Neural cell (in vitro differentiated cells): Measurements from ENCODE around the gene RAPGEF2. TPM values are rescaled to one million over a fixed set of nuclear protein-coding genes. Genes with fewer than 3 reads are reported as not detected.
"Not testable (repeated sequence)": the region's sequence is repeated elsewhere in the genome, so short reads cannot be mapped to it uniquely, and the experiment has no call there.

Experiments
- H2AFZ ChIP-seq: fragments of 200-600, 300-800 bp; sonication (generic), shearing (Covaris generic); 2 replicates; pipeline ENCODE4 v1.6.0; 2014; ENCODE audit warnings: low read depth, mild to moderate bottlenecking, antibody characterized with exemption, low read length, moderate library complexity
- H3F3A ChIP-seq: fragments of 200-600 bp; shearing (Covaris generic); 2 replicates; pipeline ENCODE4 v1.6.1; 2016; ENCODE audit warnings: mild to moderate bottlenecking, moderate library complexity, mixed read lengths, antibody characterized with exemption, low read length; ENCODE audit not compliant: insufficient read depth, poor library complexity, severe bottlenecking
- H3K27ac ChIP-seq: fragments of 200-600, 300-800 bp; sonication (generic), shearing (Covaris generic); 2 replicates; pipeline ENCODE4 v1.5.1; 2014; ENCODE audit warnings: mild to moderate bottlenecking, low read length, moderate library complexity
- H3K27me3 ChIP-seq: fragments of 300-800, 200-600 bp; sonication (generic), shearing (Covaris generic); 2 replicates; pipeline ENCODE4 v1.6.0; 2014; ENCODE audit warnings: mild to moderate bottlenecking, low read depth, low read length, moderate library complexity; ENCODE audit not compliant: insufficient read depth
- H3K36me3 ChIP-seq: fragments of 300-800, 200-600 bp; sonication (generic), shearing (Covaris generic); 2 replicates; pipeline ENCODE4 v1.5.1; 2014; ENCODE audit warnings: mild to moderate bottlenecking, antibody characterized with exemption, low read length, moderate library complexity; ENCODE audit not compliant: insufficient read depth
- H3K4me2 ChIP-seq: fragments of 300-800, 200-600 bp; sonication (generic), shearing (Covaris generic); 2 replicates; pipeline ENCODE4 v1.6.0; 2014; ENCODE audit warnings: mild to moderate bottlenecking, low read length
- H3K4me3 ChIP-seq: fragments of 300-800, 200-600 bp; sonication (generic), shearing (Covaris generic); 2 replicates; pipeline ENCODE4 v1.5.1; 2014; ENCODE audit warnings: mild to moderate bottlenecking, low read length, moderate library complexity
- H3K79me2 ChIP-seq: fragments of 200-600 bp; shearing (Covaris generic); replicated peaks from 2 replicates; pipeline ENCODE4 v1.6.0; 2014; ENCODE audit warnings: mild to moderate bottlenecking, low read length, moderate library complexity; ENCODE audit not compliant: insufficient read depth
- H3K9ac ChIP-seq: fragments of 300-800, 200-600 bp; sonication (generic), shearing (Covaris generic); 2 replicates; pipeline ENCODE4 v1.6.1; 2016; ENCODE audit warnings: mild to moderate bottlenecking, low read length, mixed read lengths
- H3K9me2 ChIP-seq: fragments of 200-600 bp; shearing (Covaris generic); 2 replicates; pipeline ENCODE4 v1.6.1; 2016; ENCODE audit warnings: mild to moderate bottlenecking, low read length, mixed read lengths; ENCODE audit not compliant: insufficient read depth
- H3K9me3 ChIP-seq: fragments of 200-600, 300-800 bp; sonication (generic), shearing (Covaris generic); 2 replicates; pipeline ENCODE4 v1.6.1; 2016; ENCODE audit warnings: mild to moderate bottlenecking, mixed run types, low read length, moderate library complexity, mixed read lengths
- H4K20me1 ChIP-seq: fragments of 200-600 bp; shearing (Covaris generic); 2 replicates; pipeline ENCODE4 v1.6.1; 2016; ENCODE audit warnings: mild to moderate bottlenecking, mixed run types; ENCODE audit not compliant: insufficient read depth
- EP300 ChIP-seq: fragments of 450-650 bp; conservative IDR thresholded peaks from 2 replicates; pipeline ENCODE4 v1.6.1; 2014; ENCODE audit warnings: antibody characterized with exemption, mild to moderate bottlenecking, moderate library complexity; ENCODE audit not compliant: poor library complexity, severe bottlenecking
- EZH2 ChIP-seq: fragments of 200-600, 300-800 bp; shearing (Covaris generic), sonication (generic); IDR thresholded peaks from 2 replicates; pipeline ENCODE4 v1.6.1; 2014; ENCODE audit warnings: antibody characterized with exemption, low read length, borderline replicate concordance, mild to moderate bottlenecking; ENCODE audit not compliant: insufficient read depth, poor library complexity, severe bottlenecking
- MXI1 ChIP-seq: fragments of 450-650 bp; conservative IDR thresholded peaks from 2 replicates; pipeline ENCODE4 v1.6.1; 2014; ENCODE audit warnings: antibody characterized with exemption, mild to moderate bottlenecking; ENCODE audit not compliant: poor library complexity, severe bottlenecking
- POLR2AphosphoS5 ChIP-seq: IDR thresholded peaks from 2 replicates; pipeline ENCODE4 v1.6.1; 2012
- RAD21 ChIP-seq: fragments of 450-650 bp; conservative IDR thresholded peaks from 2 replicates; pipeline ENCODE4 v1.6.1; 2014; ENCODE audit warnings: antibody characterized with exemption, mild to moderate bottlenecking, moderate library complexity
- SMC3 ChIP-seq: fragments of 450-650 bp; conservative IDR thresholded peaks from 2 replicates; pipeline ENCODE4 v1.6.1; 2014; ENCODE audit warnings: antibody characterized with exemption, mild to moderate bottlenecking, moderate library complexity; ENCODE audit not compliant: poor library complexity
- TAF1 ChIP-seq: IDR thresholded peaks from 2 replicates; pipeline ENCODE4 v1.6.1; 2012; ENCODE audit warnings: low read depth
- polyA plus RNA-seq: library from polyadenylated mRNA; depleted of rRNA; stranded (reverse); fragments of >200 nt; gene quantifications from 2 replicates; pipeline ENCODE4 v1.2.3, GENCODE V29; 2014
- TF ChIP-seq, protein P1 (sequence below): IDR thresholded peaks from 2 replicates; pipeline ENCODE4 v1.6.1; 2012; ENCODE audit warnings: borderline replicate concordance
- TF ChIP-seq, protein P2 (sequence below): fragments of 450-650 bp; IDR thresholded peaks from 2 replicates; pipeline ENCODE4 v1.5.1; 2014; ENCODE audit warnings: antibody characterized with exemption, mild to moderate bottlenecking, moderate library complexity; ENCODE audit not compliant: poor library complexity, severe bottlenecking

Gene RAPGEF2
- polyA plus RNA-seq, 1 donor from 2014 or later = 134 TPM

DNA sequence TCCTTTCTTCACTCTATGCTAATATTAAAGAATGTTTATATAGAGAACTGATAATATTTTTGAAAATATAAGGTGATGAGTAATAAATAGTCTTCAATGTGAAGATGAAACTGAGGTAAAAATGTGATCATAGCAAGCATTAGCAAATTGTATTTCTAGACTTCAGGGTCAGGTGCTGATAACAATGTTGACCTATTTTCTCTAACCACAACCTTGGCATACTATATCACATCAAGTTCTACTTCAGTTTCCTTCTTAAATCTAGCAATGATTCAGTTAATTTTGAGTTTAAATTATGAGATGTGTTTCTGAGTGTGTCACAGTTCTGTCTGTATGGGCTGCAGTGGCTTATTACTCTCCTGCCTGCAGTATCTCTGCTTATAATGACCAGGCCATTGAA, 209.4 kb downstream of the RAPGEF2 start:
- Histone ChIP-seq H3K27me3 (no peaks in the 10 kb centered on the region), H3K9ac (no peak overlapping the region), H3K9me3 (no peaks in the 10 kb centered on the region), H3K9me2 (no peaks in the 10 kb centered on the region), H3K36me3 (peaks cover 10% of the 10 kb centered on the region), H3K27ac (no peak overlapping the region), H3K4me3 (no peak overlapping the region), H4K20me1 (peaks cover 4% of the 10 kb centered on the region), H3F3A (no peaks in the 10 kb centered on the region), H2AFZ (no peak overlapping the region), H3K79me2 (peaks cover 59% of the 10 kb centered on the region), H3K4me2 (no peak overlapping the region)
- TF ChIP-seq TAF1 (no peak), RAD21 (no peak), MXI1 (no peak), POLR2AphosphoS5 (no peak), EP300 (no peak), EZH2 (no peak), SMC3 (no peak)
- TF ChIP-seq, protein P1, sequence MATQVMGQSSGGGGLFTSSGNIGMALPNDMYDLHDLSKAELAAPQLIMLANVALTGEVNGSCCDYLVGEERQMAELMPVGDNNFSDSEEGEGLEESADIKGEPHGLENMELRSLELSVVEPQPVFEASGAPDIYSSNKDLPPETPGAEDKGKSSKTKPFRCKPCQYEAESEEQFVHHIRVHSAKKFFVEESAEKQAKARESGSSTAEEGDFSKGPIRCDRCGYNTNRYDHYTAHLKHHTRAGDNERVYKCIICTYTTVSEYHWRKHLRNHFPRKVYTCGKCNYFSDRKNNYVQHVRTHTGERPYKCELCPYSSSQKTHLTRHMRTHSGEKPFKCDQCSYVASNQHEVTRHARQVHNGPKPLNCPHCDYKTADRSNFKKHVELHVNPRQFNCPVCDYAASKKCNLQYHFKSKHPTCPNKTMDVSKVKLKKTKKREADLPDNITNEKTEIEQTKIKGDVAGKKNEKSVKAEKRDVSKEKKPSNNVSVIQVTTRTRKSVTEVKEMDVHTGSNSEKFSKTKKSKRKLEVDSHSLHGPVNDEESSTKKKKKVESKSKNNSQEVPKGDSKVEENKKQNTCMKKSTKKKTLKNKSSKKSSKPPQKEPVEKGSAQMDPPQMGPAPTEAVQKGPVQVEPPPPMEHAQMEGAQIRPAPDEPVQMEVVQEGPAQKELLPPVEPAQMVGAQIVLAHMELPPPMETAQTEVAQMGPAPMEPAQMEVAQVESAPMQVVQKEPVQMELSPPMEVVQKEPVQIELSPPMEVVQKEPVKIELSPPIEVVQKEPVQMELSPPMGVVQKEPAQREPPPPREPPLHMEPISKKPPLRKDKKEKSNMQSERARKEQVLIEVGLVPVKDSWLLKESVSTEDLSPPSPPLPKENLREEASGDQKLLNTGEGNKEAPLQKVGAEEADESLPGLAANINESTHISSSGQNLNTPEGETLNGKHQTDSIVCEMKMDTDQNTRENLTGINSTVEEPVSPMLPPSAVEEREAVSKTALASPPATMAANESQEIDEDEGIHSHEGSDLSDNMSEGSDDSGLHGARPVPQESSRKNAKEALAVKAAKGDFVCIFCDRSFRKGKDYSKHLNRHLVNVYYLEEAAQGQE = no peak
- TF ChIP-seq, protein P2, sequence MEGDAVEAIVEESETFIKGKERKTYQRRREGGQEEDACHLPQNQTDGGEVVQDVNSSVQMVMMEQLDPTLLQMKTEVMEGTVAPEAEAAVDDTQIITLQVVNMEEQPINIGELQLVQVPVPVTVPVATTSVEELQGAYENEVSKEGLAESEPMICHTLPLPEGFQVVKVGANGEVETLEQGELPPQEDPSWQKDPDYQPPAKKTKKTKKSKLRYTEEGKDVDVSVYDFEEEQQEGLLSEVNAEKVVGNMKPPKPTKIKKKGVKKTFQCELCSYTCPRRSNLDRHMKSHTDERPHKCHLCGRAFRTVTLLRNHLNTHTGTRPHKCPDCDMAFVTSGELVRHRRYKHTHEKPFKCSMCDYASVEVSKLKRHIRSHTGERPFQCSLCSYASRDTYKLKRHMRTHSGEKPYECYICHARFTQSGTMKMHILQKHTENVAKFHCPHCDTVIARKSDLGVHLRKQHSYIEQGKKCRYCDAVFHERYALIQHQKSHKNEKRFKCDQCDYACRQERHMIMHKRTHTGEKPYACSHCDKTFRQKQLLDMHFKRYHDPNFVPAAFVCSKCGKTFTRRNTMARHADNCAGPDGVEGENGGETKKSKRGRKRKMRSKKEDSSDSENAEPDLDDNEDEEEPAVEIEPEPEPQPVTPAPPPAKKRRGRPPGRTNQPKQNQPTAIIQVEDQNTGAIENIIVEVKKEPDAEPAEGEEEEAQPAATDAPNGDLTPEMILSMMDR = no peak

DNA sequence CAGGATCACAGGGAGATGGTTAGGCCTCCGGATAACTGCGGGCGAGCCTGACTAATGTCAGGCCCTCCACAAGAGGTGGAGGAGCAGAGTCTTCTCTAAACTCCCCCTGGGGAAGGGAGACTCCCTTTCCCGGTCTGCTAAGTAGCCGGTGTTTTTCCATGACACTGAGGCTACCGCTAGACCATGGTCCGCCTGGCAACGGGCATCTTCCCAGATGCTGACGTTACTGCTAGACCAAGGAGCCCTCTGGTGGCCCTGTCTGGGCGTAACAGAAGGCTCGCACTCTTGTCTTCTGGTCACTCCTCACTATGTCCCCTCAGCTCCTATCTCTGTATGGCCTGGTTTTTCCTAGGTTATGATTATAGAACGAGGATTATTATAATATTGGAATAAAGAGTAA, 213.0 kb downstream of the RAPGEF2 start:
- not testable (repeated sequence) for H3K4me3 ChIP-seq, H3K9me3 ChIP-seq, H3K27me3 ChIP-seq, H3K9ac ChIP-seq, H4K20me1 ChIP-seq, H3K4me2 ChIP-seq, H3F3A ChIP-seq, H2AFZ ChIP-seq, H3K27ac ChIP-seq, H3K9me2 ChIP-seq
- Histone ChIP-seq H3K79me2 (peaks cover 45% of the 10 kb centered on the region), H3K36me3 (peaks cover 16% of the 10 kb centered on the region)

DNA sequence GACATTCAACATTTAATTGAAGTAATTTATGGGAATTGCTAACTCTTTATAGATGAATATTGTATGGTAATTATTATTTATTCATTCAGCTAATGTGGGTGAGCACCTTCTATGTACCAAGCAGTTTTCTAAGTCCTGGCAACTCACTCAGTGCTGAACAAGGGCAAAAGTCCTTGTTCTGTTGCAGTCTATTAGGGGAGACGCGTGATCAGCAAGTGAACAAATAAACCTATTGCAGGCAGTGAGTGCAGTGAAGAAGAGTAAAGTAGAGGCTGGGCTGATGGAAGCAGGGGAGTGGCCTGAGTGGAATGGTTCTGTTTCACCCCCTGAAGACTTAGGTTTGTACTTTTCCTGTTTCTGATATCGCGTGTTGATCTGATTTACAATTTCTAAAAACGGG, 214.3 kb downstream of the RAPGEF2 start:
- Histone ChIP-seq H3K27me3 (no peaks in the 10 kb centered on the region), H3K9ac (no peak overlapping the region), H2AFZ (no peak overlapping the region), H3K27ac (no peak overlapping the region), H3F3A (peaks cover 5% of the 10 kb centered on the region), H3K9me3 (no peaks in the 10 kb centered on the region), H3K36me3 (peaks cover 18% of the 10 kb centered on the region), H3K9me2 (no peaks in the 10 kb centered on the region), H4K20me1 (no peaks in the 10 kb centered on the region), H3K4me2 (no peak overlapping the region), H3K4me3 (no peak overlapping the region), H3K79me2 (peaks cover 34% of the 10 kb centered on the region)
- no peak for TF ChIP-seq MXI1
- TF ChIP-seq, protein P1 = no peak
- TF ChIP-seq EZH2 = no peak
- TF ChIP-seq EP300 = no peak
- TF ChIP-seq POLR2AphosphoS5 = no peak
- TF ChIP-seq RAD21 = no peak
- TF ChIP-seq, protein P2 = no peak
- no peak for TF ChIP-seq TAF1
- no peak for TF ChIP-seq SMC3
